ENCODE data around the gene ZNF488.

ZNF488 gene

GRCh38 chr10:47409171-47409865 is 25.2 kb upstream of the ZNF488 start:
- H3K4me3 ChIP-seq (ENCODE audit: low read depth, low read length) = no peak overlapping the region
- no peak for DNase-seq (ENCODE audit: low read depth)
- TF ChIP-seq, protein P1, sequence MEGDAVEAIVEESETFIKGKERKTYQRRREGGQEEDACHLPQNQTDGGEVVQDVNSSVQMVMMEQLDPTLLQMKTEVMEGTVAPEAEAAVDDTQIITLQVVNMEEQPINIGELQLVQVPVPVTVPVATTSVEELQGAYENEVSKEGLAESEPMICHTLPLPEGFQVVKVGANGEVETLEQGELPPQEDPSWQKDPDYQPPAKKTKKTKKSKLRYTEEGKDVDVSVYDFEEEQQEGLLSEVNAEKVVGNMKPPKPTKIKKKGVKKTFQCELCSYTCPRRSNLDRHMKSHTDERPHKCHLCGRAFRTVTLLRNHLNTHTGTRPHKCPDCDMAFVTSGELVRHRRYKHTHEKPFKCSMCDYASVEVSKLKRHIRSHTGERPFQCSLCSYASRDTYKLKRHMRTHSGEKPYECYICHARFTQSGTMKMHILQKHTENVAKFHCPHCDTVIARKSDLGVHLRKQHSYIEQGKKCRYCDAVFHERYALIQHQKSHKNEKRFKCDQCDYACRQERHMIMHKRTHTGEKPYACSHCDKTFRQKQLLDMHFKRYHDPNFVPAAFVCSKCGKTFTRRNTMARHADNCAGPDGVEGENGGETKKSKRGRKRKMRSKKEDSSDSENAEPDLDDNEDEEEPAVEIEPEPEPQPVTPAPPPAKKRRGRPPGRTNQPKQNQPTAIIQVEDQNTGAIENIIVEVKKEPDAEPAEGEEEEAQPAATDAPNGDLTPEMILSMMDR (IDR thresholded peaks at IDR 0.05; ENCODE audit: low read depth, low read length, missing control alignments) = no peak

- TF ChIP-seq, protein P1 (IDR thresholded peaks at IDR 0.05; ENCODE audit: low read depth, low read length, missing control alignments) = no peak
- DNase-seq (ENCODE audit: low read depth) = no peak
- H3K4me3 ChIP-seq (ENCODE audit: low read depth, low read length) = no peak overlapping the region
Observed at GRCh38 chr10:47408606-47409005, 24.5 kb upstream of the ZNF488 start.

- DNase-seq (ENCODE audit: low read depth) = no peak
- TF ChIP-seq, protein P1 (IDR thresholded peaks at IDR 0.05; ENCODE audit: low read depth, low read length, missing control alignments) = no peak
- H3K4me3 ChIP-seq (ENCODE audit: low read depth, low read length) = no peak overlapping the region
Observed at GRCh38 chr10:47406870-47407691, 23.0 kb upstream of the ZNF488 start.

DNA sequence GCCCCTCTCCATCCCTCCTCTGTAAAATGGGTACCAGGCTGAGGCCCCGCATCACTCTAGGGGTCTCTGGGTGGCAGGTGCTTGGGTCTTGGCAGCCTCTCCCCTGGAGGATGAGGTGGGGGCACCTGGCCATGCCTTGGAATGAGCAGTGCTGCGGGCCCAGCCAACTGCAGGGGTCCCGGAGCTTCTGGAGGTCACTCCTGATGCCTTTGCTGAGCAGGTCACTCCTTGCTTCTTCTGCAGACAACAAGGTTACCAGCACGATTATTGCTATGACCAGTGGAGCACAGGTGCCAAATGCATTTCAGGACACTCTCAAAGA is 22.4 kb upstream of the ZNF488 start:
- H3K4me3 ChIP-seq (ENCODE audit: low read depth, low read length) = no peak overlapping the region
- TF ChIP-seq, protein P1 (IDR thresholded peaks at IDR 0.05; ENCODE audit: low read depth, low read length, missing control alignments) = no peak
- DNase-seq (ENCODE audit: low read depth) = no peak

GRCh38 chr10:47405857-47406547 is 21.9 kb upstream of the ZNF488 start:
- no peak for DNase-seq (ENCODE audit: low read depth)
- H3K4me3 ChIP-seq (ENCODE audit: low read depth, low read length) = no peak overlapping the region
- TF ChIP-seq, protein P1 (IDR thresholded peaks at IDR 0.05; ENCODE audit: low read depth, low read length, missing control alignments) = no peak

DNA sequence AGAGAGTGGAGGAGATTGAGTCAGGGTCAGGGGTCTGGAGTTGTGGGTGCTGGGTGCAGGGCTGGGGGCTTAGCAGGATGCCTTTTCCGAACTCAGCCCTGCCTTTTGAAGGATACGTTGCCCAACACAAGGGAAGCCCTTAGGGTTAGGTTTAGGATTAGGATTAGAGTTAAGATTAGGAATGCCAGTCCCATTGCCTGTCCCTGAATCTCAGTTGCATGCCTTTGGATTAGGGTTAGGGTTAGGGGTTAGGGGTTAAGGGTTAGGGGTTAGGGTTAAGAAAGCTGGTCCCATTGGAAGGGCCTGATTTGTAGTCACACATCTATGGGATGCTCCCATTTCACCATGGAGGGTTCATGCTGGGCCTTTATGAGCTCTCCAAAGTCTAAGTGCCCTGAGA is 20.8 kb upstream of the ZNF488 start:
- H3K4me3 ChIP-seq (ENCODE audit: low read depth, low read length) = no peak overlapping the region
- TF ChIP-seq, protein P1 (IDR thresholded peaks at IDR 0.05; ENCODE audit: low read depth, low read length, missing control alignments) = no peak
- no peak for DNase-seq (ENCODE audit: low read depth)

Measured in GM12864 (cell line).